Loucy (cell line): ENCODE results near the gene ANKRD65.
"Not testable (repeated sequence)": the region's sequence is repeated elsewhere in the genome, so short reads cannot be mapped to it uniquely, and the experiment has no call there.

Source experiments
- EZH2phosphoT487 ChIP-seq: fragments of 200-600 bp; IDR thresholded peaks from 2 replicates; pipeline ENCODE4 v1.6.1; 2018; ENCODE audit warnings: antibody characterized with exemption, mild to moderate bottlenecking, moderate library complexity, borderline replicate concordance
- TF ChIP-seq, protein P1 (sequence below): fragments of 200-600 bp; sonication (generic); conservative IDR thresholded peaks from 2 replicates; pipeline ENCODE4 v1.5.1; 2014; ENCODE audit warnings: mild to moderate bottlenecking, antibody characterized with exemption, low read length

DNA sequence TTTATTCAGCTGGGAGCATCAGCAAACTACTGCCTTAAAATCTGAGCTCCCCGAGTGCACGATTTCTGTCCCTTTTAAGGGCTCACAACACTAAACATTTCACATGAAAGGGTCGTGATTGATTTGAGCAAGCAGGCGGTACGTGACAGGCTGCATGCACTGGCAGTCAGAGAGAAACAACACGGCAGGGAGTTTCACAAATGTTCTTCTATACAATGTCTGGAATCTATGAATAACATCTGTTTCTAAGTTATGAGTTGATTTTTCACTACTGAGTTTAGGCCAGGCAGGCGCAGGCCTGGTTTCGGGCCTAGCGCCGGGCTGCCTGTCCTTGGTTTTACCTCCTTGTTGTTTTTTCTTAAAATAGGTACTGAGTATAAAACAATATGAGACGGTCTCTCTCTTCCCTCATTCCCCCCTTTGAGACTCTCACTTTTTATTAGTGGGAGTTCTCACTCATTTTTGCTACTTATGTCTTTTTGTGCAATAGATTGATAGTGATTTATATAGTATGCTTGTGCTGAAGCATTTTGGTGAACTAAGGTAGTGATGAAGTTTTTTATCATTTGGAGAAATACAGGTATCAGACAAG, 8.7 kb downstream of the ANKRD65 start:
- TF ChIP-seq, protein P1, sequence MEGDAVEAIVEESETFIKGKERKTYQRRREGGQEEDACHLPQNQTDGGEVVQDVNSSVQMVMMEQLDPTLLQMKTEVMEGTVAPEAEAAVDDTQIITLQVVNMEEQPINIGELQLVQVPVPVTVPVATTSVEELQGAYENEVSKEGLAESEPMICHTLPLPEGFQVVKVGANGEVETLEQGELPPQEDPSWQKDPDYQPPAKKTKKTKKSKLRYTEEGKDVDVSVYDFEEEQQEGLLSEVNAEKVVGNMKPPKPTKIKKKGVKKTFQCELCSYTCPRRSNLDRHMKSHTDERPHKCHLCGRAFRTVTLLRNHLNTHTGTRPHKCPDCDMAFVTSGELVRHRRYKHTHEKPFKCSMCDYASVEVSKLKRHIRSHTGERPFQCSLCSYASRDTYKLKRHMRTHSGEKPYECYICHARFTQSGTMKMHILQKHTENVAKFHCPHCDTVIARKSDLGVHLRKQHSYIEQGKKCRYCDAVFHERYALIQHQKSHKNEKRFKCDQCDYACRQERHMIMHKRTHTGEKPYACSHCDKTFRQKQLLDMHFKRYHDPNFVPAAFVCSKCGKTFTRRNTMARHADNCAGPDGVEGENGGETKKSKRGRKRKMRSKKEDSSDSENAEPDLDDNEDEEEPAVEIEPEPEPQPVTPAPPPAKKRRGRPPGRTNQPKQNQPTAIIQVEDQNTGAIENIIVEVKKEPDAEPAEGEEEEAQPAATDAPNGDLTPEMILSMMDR: not testable (repeated sequence)
- TF ChIP-seq EZH2phosphoT487: not testable (repeated sequence)
